HEK293 (cell line): ENCODE measurements around the gene ZNF766.

Source experiments
- CTCF ChIA-PET: fragments of 350-600 bp; formaldehyde crosslinking; extraction: SDS; loops from one replicate; lab custom pipeline; 2021; ENCODE audit warnings: antibody characterized with exemption; lab: Yijun Ruan, JAX
- POLR2A ChIA-PET: fragments of 300-600 bp; formaldehyde crosslinking; extraction: SDS; loops from one replicate; lab custom pipeline; 2020; ENCODE audit warnings: antibody characterized with exemption, inconsistent platforms; lab: Yijun Ruan, JAX
- H3K27ac ChIP-seq: fragments of 200-500 bp; sonication (Bioruptor generic); 2 replicates; pipeline ENCODE4 v1.5.1; 2014; ENCODE audit warnings: low read depth, low read length, control low read depth, inconsistent platforms; ENCODE audit errors: extremely low read depth
- H3K36me3 ChIP-seq, 2 experiments: fragments of 200-500 bp in 1 of 2; sonication (Bioruptor generic) in 1 of 2; 1 replicate in 1 of 2; 2 replicates in 1 of 2; pipeline ENCODE4 v1.5.1; 2014 to 2017; ENCODE audit warnings: inconsistent platforms in 2 of 2, low read length in 2 of 2; ENCODE audit not compliant: control insufficient read depth in 2 of 2, insufficient read depth in 1 of 2
- H3K4me1 ChIP-seq: fragments of 200-500 bp; sonication (Bioruptor generic); 2 replicates; pipeline ENCODE4 v1.5.1; 2014; ENCODE audit warnings: mild to moderate bottlenecking, low read length, inconsistent platforms; ENCODE audit not compliant: control insufficient read depth, insufficient read depth
- H3K4me3 ChIP-seq: 2 replicates; pipeline ENCODE4 v1.5.1; 2011; ENCODE audit warnings: low read depth, mild to moderate bottlenecking, control low read depth, low read length, moderate library complexity
- H3K9me3 ChIP-seq: fragments of 200-500 bp; sonication (Bioruptor generic); 2 replicates; pipeline ENCODE4 v1.5.1; 2014; ENCODE audit warnings: low read depth, low read length, inconsistent platforms; ENCODE audit not compliant: control insufficient read depth, insufficient read depth
- GLI4 ChIP-seq: fragments of 450-650 bp; formaldehyde crosslinking; IDR thresholded peaks from 2 replicates; pipeline ENCODE4 v1.5.1; 2016; ENCODE audit warnings: missing biosample characterization, missing genetic modification characterization
- GLIS2 ChIP-seq: fragments of 450-650 bp; formaldehyde crosslinking; IDR thresholded peaks from 2 replicates; pipeline ENCODE4 v1.5.1; 2016; ENCODE audit warnings: missing biosample characterization, missing genetic modification characterization
- HOXA7 ChIP-seq: sonication (generic); formaldehyde crosslinking; IDR thresholded peaks from 2 replicates; pipeline ENCODE4 v1.8.1; 2022; ENCODE audit warnings: missing genetic modification reagents, borderline replicate concordance
- KLF8 ChIP-seq: fragments of 450-650 bp; formaldehyde crosslinking; IDR thresholded peaks from 2 replicates; pipeline ENCODE4 v1.5.1; 2016; ENCODE audit warnings: missing biosample characterization, missing genetic modification characterization
- KLF9 ChIP-seq: fragments of 450-650 bp; formaldehyde crosslinking; IDR thresholded peaks from 2 replicates; pipeline ENCODE4 v1.5.1; 2016; ENCODE audit warnings: missing biosample characterization, missing genetic modification characterization, low read depth
- SP2 ChIP-seq: fragments of 450-650 bp; formaldehyde crosslinking; IDR thresholded peaks from 2 replicates; pipeline ENCODE4 v1.5.1; 2016; ENCODE audit warnings: missing biosample characterization, missing genetic modification characterization
- TRIM28 ChIP-seq: IDR thresholded peaks from 2 replicates; pipeline ENCODE4 v1.6.1; 2011; ENCODE audit warnings: low read length, control low read depth, borderline replicate concordance
- ZBTB10 ChIP-seq: fragments of 450-650 bp; formaldehyde crosslinking; IDR thresholded peaks from 2 replicates; pipeline ENCODE4 v1.5.1; 2016; ENCODE audit warnings: missing biosample characterization, missing genetic modification characterization
- ZBTB26 ChIP-seq: fragments of 450-650 bp; formaldehyde crosslinking; optimal IDR thresholded peaks from 2 replicates; pipeline ENCODE3; 2016; ENCODE audit warnings: missing biosample characterization, mild to moderate bottlenecking, missing genetic modification characterization
- ZBTB48 ChIP-seq: fragments of 450-650 bp; formaldehyde crosslinking; IDR thresholded peaks from 2 replicates; pipeline ENCODE4 v1.5.1; 2016; ENCODE audit warnings: missing biosample characterization, missing genetic modification characterization
- ZNF133 ChIP-seq: fragments of 450-650 bp; formaldehyde crosslinking; IDR thresholded peaks from 2 replicates; pipeline ENCODE4 v1.5.1; 2016; ENCODE audit warnings: missing biosample characterization, missing genetic modification characterization
- ZNF23 ChIP-seq: fragments of 450-650 bp; formaldehyde crosslinking; IDR thresholded peaks from 2 replicates; pipeline ENCODE4 v1.5.1; 2016; ENCODE audit warnings: missing biosample characterization, missing genetic modification characterization, borderline replicate concordance
- ZNF26 ChIP-seq: fragments of 450-650 bp; formaldehyde crosslinking; IDR thresholded peaks from 2 replicates; pipeline ENCODE4 v1.5.1; 2016; ENCODE audit warnings: missing biosample characterization, missing genetic modification characterization
- ZNF274 ChIP-seq, 2 experiments: fragments of 200-500 bp in 1 of 2; fragments of 450-650 bp in 1 of 2; sonication (Bioruptor generic) in 1 of 2; formaldehyde crosslinking in 1 of 2; IDR thresholded peaks; 2 replicates each; pipeline versions ENCODE4 v1.5.1 to v1.6.1; 2014 to 2016; ENCODE audit warnings: borderline replicate concordance in 1 of 2, inconsistent platforms in 1 of 2, low read length in 1 of 2, missing biosample characterization in 1 of 2, missing genetic modification characterization in 1 of 2
- ZNF433 ChIP-seq: fragments of 450-650 bp; formaldehyde crosslinking; IDR thresholded peaks from 2 replicates; pipeline ENCODE4 v1.5.1; 2016; ENCODE audit warnings: missing biosample characterization, missing genetic modification characterization, low read depth
- ZNF449 ChIP-seq: fragments of 450-650 bp; formaldehyde crosslinking; IDR thresholded peaks from 2 replicates; pipeline ENCODE4 v1.5.1; 2017; ENCODE audit warnings: missing biosample characterization, mild to moderate bottlenecking, missing genetic modification characterization, moderate library complexity
- ZNF514 ChIP-seq: fragments of 450-650 bp; formaldehyde crosslinking; IDR thresholded peaks from 2 replicates; pipeline ENCODE4 v1.5.1; 2016; ENCODE audit warnings: missing biosample characterization, missing genetic modification characterization
- ZNF596 ChIP-seq: fragments of 450-650 bp; IDR thresholded peaks from 2 replicates; pipeline ENCODE4 v1.5.0; 2018; ENCODE audit warnings: missing biosample characterization, mild to moderate bottlenecking, missing genetic modification characterization, moderate library complexity
- ZNF626 ChIP-seq: fragments of 450-650 bp; sonication (Bioruptor Pico); formaldehyde crosslinking; IDR thresholded peaks from 2 replicates; pipeline ENCODE4 v1.5.1; 2018; ENCODE audit warnings: missing biosample characterization, missing genetic modification characterization, inconsistent platforms
- ZNF639 ChIP-seq: fragments of 450-650 bp; formaldehyde crosslinking; IDR thresholded peaks from 2 replicates; pipeline ENCODE4 v1.5.1; 2016; ENCODE audit warnings: missing biosample characterization, missing genetic modification characterization
- ZNF792 ChIP-seq: fragments of 450-650 bp; formaldehyde crosslinking; IDR thresholded peaks from 2 replicates; pipeline ENCODE4 v1.5.1; 2016; ENCODE audit warnings: missing biosample characterization, missing genetic modification characterization
- ZSCAN30 ChIP-seq: fragments of 450-650 bp; IDR thresholded peaks from 2 replicates; pipeline ENCODE4 v1.5.1; 2018; ENCODE audit warnings: missing biosample characterization, mild to moderate bottlenecking, missing genetic modification characterization, moderate library complexity
- ZXDB ChIP-seq: fragments of 450-650 bp; formaldehyde crosslinking; IDR thresholded peaks from 2 replicates; pipeline ENCODE4 v1.5.1; 2016; ENCODE audit warnings: missing biosample characterization, missing genetic modification characterization

ZNF766 gene

GRCh38 chr19:52227196-52227940 is 42.0 kb upstream of the ZNF766 start:
- ChIA-PET POLR2A (interaction anchor here (1.4 kb wide), 1 partner anchor 38 kb away, joined by 3 read pairs; the partner anchor contains the start of gene PPP2R1A), CTCF (no interaction called here)
- Histone ChIP-seq H3K9me3 (no peaks in the 10 kb centered on the region), H3K27ac (no peak overlapping the region), H3K4me3 (no peak overlapping the region), H3K4me1 (no peaks in the 10 kb centered on the region), H3K36me3 (peaks cover 59 to 66% of the 10 kb centered on the region in 2 experiments)
- TF ChIP-seq ZNF626 (tag by site-specific recombination) = no peak
- TF ChIP-seq ZBTB10 (tag by site-specific recombination) = no peak
- no peak for TF ChIP-seq ZXDB (tag by site-specific recombination)
- TF ChIP-seq ZNF133 (tag by site-specific recombination) = no peak
- no peak for TF ChIP-seq ZNF433
- no peak for TF ChIP-seq KLF8 (tag by site-specific recombination)
- no peak for TF ChIP-seq ZNF449
- no peak for TF ChIP-seq HOXA7 (CRISPR knock-in tag)
- no peak for TF ChIP-seq ZBTB26 (tag by site-specific recombination)
- no peak for TF ChIP-seq GLI4 (tag by site-specific recombination)
- TF ChIP-seq ZNF26 (tag by site-specific recombination) = no peak
- TF ChIP-seq ZNF274 (IDR thresholded peaks at IDR 0.05; ENCODE audit: low read length) = no peak
- TF ChIP-seq ZNF274 (tag by site-specific recombination; IDR thresholded peaks at IDR 0.05; ENCODE audit: borderline replicate concordance) = no peak

- ChIA-PET POLR2A (no interaction called here), CTCF (no interaction called here)
- peaks cover 53 to 60% of the 10 kb centered on the region in 2 experiments for H3K36me3 ChIP-seq
- TF ChIP-seq KLF9 (tag by site-specific recombination) (no peak), SP2 (tag by site-specific recombination) (no peak), ZNF792 (no peak), GLIS2 (tag by site-specific recombination) (no peak), ZNF596 (tag by site-specific recombination) (no peak), ZNF639 (no peak), ZNF23 (tag by site-specific recombination) (no peak), ZNF514 (tag by site-specific recombination) (no peak), ZSCAN30 (no peak), ZBTB48 (tag by site-specific recombination) (no peak), ZBTB10 (tag by site-specific recombination) (no peak), TRIM28 (no peak)
Observed at GRCh38 chr19:52227980-52228379, 41.4 kb upstream of the ZNF766 start.

More at GRCh38 chr19:52227980-52228379, 41.4 kb upstream of the ZNF766 start:
- no peaks in the 10 kb centered on the region for H3K4me1 ChIP-seq
- peak overlapping the region; percentile 11; the same call in 1 of the 2 replicates for H3K27ac ChIP-seq
- H3K9me3 ChIP-seq = no peaks in the 10 kb centered on the region
- no peak overlapping the region for H3K4me3 ChIP-seq
